K562 (cell line): Measurements from ENCODE around the gene YAF2. TPM values are rescaled to one million over a fixed set of nuclear protein-coding genes. Genes with fewer than 3 reads are reported as not detected.

Experiments used
- ATAC-seq: fragments of 200-7000 bp; cut with Tn5 transposase; 3 replicates; pipeline ENCODE4 v1.9.1; 2020; ENCODE audit warnings: moderate library complexity
- BruUV-seq: library from RNA; stranded (reverse); fragments of 400-500 nt; replicated peaks from 2 replicates; lab custom pipeline; 2021; lab: Mats Ljungman, UMichigan
- CTCF ChIA-PET: fragments of 300-600 bp; formaldehyde crosslinking; extraction: SDS; loops from one replicate; lab custom pipeline; 2021; ENCODE audit warnings: low intra/inter-chr PET ratio; lab: Yijun Ruan, JAX
- POLR2A ChIA-PET: fragments of 300-600, 350-650 bp; sonication (Branson Sonifier 250); formaldehyde crosslinking; extraction: SDS; loops from one replicate; lab custom pipeline; 2021; ENCODE audit warnings: antibody characterized with exemption, inconsistent platforms; lab: Yijun Ruan, JAX
- DNase-seq, 4 experiments: peaks; one replicate each; pipeline versions ENCODE4 v3.0.0 to v3.0.0-alpha.2; 2011 to 2018; ENCODE audit warnings: low spot score in 3 of 4, mixed read lengths in 3 of 4; ENCODE audit errors: extremely low read depth in 1 of 4
- FAIRE-seq: peaks from 2 replicates; lab custom pipeline; 2011; peaks lifted over from hg19 to GRCh38; lab: Jason Lieb, UNC
- H2AFZ ChIP-seq: 2 replicates; pipeline ENCODE4 v1.6.0; 2011; ENCODE audit warnings: low read depth, low read length, control low read depth, inconsistent platforms
- H3K27ac ChIP-seq: fragments of 200-600 bp; 3 replicates; pipeline ENCODE4 v1.8.0; 2011; ENCODE audit warnings: low read depth, mild to moderate bottlenecking, control low read depth, inconsistent platforms, low read length, moderate library complexity, mixed read lengths; ENCODE audit errors: extremely low read depth
- H3K27me3 ChIP-seq, 2 experiments: fragments of 300-600 bp in 1 of 2; 2 replicates in 1 of 2; 3 replicates in 1 of 2; pipeline versions ENCODE4 v1.6.0 to v1.8.0; 2011; ENCODE audit warnings: inconsistent platforms in 2 of 2, low read length in 2 of 2, mild to moderate bottlenecking in 1 of 2, mixed read lengths in 1 of 2, moderate library complexity in 1 of 2; ENCODE audit not compliant: control insufficient read depth in 2 of 2, insufficient read depth in 2 of 2
- H3K36me3 ChIP-seq: fragments of 300-600 bp; 3 replicates; pipeline ENCODE4 v1.8.0; 2011; ENCODE audit warnings: mild to moderate bottlenecking, low read length, inconsistent platforms; ENCODE audit not compliant: control insufficient read depth, insufficient read depth
- H3K4me1 ChIP-seq, 2 experiments: fragments of 200-600 bp in 1 of 2; replicated peaks in 1 of 2; 2 replicates in 1 of 2; 3 replicates in 1 of 2; pipeline versions ENCODE4 v1.5.1 to v1.8.0; 2011; ENCODE audit warnings: inconsistent platforms in 2 of 2, low read length in 2 of 2, mild to moderate bottlenecking in 1 of 2, mixed read lengths in 1 of 2, moderate library complexity in 1 of 2; ENCODE audit not compliant: control insufficient read depth in 2 of 2, insufficient read depth in 2 of 2
- H3K4me2 ChIP-seq: 2 replicates; pipeline ENCODE4 v1.6.1; 2011; ENCODE audit warnings: low read length, control low read depth, inconsistent platforms, mixed read lengths; ENCODE audit not compliant: insufficient read depth
- H3K4me3 ChIP-seq: fragments of 200-600 bp; sonication (generic), shearing (Covaris generic); 2 replicates; pipeline ENCODE4 v1.5.1; 2016; ENCODE audit warnings: control low read depth, inconsistent platforms
- H3K79me2 ChIP-seq: fragments of 200-600 bp; 3 replicates; pipeline ENCODE4 v1.8.0; 2011; ENCODE audit warnings: low read length, inconsistent platforms; ENCODE audit not compliant: control insufficient read depth, insufficient read depth
- H3K9ac ChIP-seq, 2 experiments: 2 replicates each; pipeline versions ENCODE4 v1.6.0 to v1.6.1; 2011; ENCODE audit warnings: low read depth in 2 of 2, low read length in 2 of 2, control low read depth in 1 of 2, inconsistent platforms in 1 of 2, mild to moderate bottlenecking in 1 of 2, mixed read lengths in 1 of 2; ENCODE audit not compliant: insufficient read depth in 1 of 2
- H3K9me1 ChIP-seq: one replicate; pipeline ENCODE4 v1.6.0; 2011; ENCODE audit warnings: inconsistent platforms, mild to moderate bottlenecking, low read length, moderate library complexity; ENCODE audit not compliant: control insufficient read depth, insufficient read depth
- H3K9me3 ChIP-seq: replicated peaks from 2 replicates; pipeline ENCODE4 v1.5.1; 2011; ENCODE audit warnings: low read depth, low read length, inconsistent platforms; ENCODE audit not compliant: control insufficient read depth, insufficient read depth
- H4K20me1 ChIP-seq: replicated peaks from 2 replicates; pipeline ENCODE4 v1.6.1; 2011; ENCODE audit warnings: low read length, inconsistent platforms, mixed read lengths; ENCODE audit not compliant: control insufficient read depth, insufficient read depth
- ELK3 ChIP-seq: fragments of 450-650 bp; formaldehyde crosslinking; IDR thresholded peaks from 2 replicates; pipeline ENCODE4 v1.4.0; 2020; ENCODE audit warnings: mild to moderate bottlenecking
- HLTF ChIP-seq: fragments of 450-650 bp; IDR thresholded peaks from 2 replicates; pipeline ENCODE4 v1.6.1; 2016
- HMBOX1 ChIP-seq: sonication (generic); IDR thresholded peaks from 2 replicates; pipeline ENCODE4 v1.6.1; 2016
- MLLT1 ChIP-seq, 2 experiments: fragments of 450-650 bp; IDR thresholded peaks; 2 replicates each; pipeline ENCODE4 v1.6.1; 2016
- NFRKB ChIP-seq: fragments of 450-650 bp; IDR thresholded peaks from 2 replicates; pipeline ENCODE4 v1.6.1; 2016; ENCODE audit warnings: low read depth
- POLR2H ChIP-seq: IDR thresholded peaks from 2 replicates; pipeline ENCODE4 v1.6.1; 2016; ENCODE audit warnings: missing genetic modification characterization, low read depth, mild to moderate bottlenecking, control low read depth, missing compliant biosample characterization, moderate library complexity
- SAFB ChIP-seq: fragments of 200-400 bp; formaldehyde crosslinking; IDR thresholded peaks from 2 replicates; pipeline ENCODE4 v1.6.1; 2017; ENCODE audit warnings: low read depth, low read length, borderline replicate concordance
- SAP30 ChIP-seq: fragments of 200-600 bp; sonication (generic); IDR thresholded peaks from 2 replicates; pipeline ENCODE4 v1.6.1; 2012; ENCODE audit warnings: borderline replicate concordance, low read depth, mild to moderate bottlenecking, moderate library complexity, low read length, control low read depth, inconsistent platforms; ENCODE audit not compliant: insufficient read depth, poor library complexity, severe bottlenecking
- SMAD4 ChIP-seq: fragments of 250-450 bp; sonication (Bioruptor Pico); conservative IDR thresholded peaks from 2 replicates; pipeline ENCODE4 v1.8.0; 2021; ENCODE audit warnings: inconsistent platforms, mild to moderate bottlenecking, moderate library complexity
- SRSF3 ChIP-seq: fragments of 200-400 bp; formaldehyde crosslinking; IDR thresholded peaks from 2 replicates; pipeline ENCODE4 v1.6.1; 2016; ENCODE audit warnings: mild to moderate bottlenecking, low read length, moderate library complexity; ENCODE audit not compliant: insufficient read depth
- XRCC3 ChIP-seq: fragments of 450-650 bp; IDR thresholded peaks from 2 replicates; pipeline ENCODE4 v1.6.1; 2017; ENCODE audit warnings: mild to moderate bottlenecking, moderate library complexity
- ZNF436 ChIP-seq: fragments of 250-450, 450-650 bp; sonication (Bioruptor Pico); formaldehyde crosslinking; IDR thresholded peaks from 2 replicates; pipeline ENCODE4 v1.7.0; 2020; ENCODE audit warnings: mild to moderate bottlenecking
- WGBS: fragments of 100-300 bp; shearing (Covaris generic); methylation state at CpG from one replicate; pipeline ENCODE4 v1.1.6; 2016; ENCODE audit warnings: low coverage, mixed read lengths; ENCODE audit not compliant: insufficient coverage; ENCODE audit errors: missing lambda C conversion rate; 5-methylcytosine and 5-hydroxymethylcytosine counted together
- in situ Hi-C: fragments of 300-500 bp; cut with MboI; formaldehyde crosslinking; loops from 4 replicates; pipeline ENCODE4 v1.15.0; 2018; ENCODE audit warnings: inconsistent platforms, mixed read lengths
- intact Hi-C: fragments of 100-400 bp; cut with micrococcal nuclease; formaldehyde crosslinking; loops from 2 replicates; pipeline ENCODE4 v1.14.2; 2022
- polyA plus RNA-seq, 8 experiments: library from polyadenylated mRNA; depleted of rRNA in 4 of 8; stranded (reverse) in 5 of 8; unstranded in 3 of 8; fragments of >200 nt; fragmentation: Nextera tagmentation in 2 of 8; fragmentation: Illumina TruSeq in 1 of 8; extraction: Ambion mirVana in 2 of 8; extraction: Trizol in 1 of 8; gene quantifications; 2 replicates each; pipeline versions ENCODE4 v1.2.1 to v1.2.3, GENCODE V29; 2011 to 2014; ENCODE audit warnings: inconsistent platforms in 1 of 8, missing spikeins in 1 of 8
- total RNA-seq, 7 experiments: library from RNA; depleted of rRNA in 6 of 7; stranded (reverse); fragments of >200 nt in 6 of 7; fragmentation: Illumina TruSeq in 2 of 7; extraction: Trizol in 2 of 7; gene quantifications; 2 replicates each; pipeline versions ENCODE4 v1.2.1 to v1.2.3, GENCODE V29; 2011 to 2021; ENCODE audit warnings: low replicate concordance in 1 of 7

Gene YAF2
- total and polyA plus RNA-seq, 9 of the 15 experiments (the other 6 are each of a cell fraction or from before 2014, with no cell fraction given) = 10.6 to 26.4 (median 21.3) TPM

DNA sequence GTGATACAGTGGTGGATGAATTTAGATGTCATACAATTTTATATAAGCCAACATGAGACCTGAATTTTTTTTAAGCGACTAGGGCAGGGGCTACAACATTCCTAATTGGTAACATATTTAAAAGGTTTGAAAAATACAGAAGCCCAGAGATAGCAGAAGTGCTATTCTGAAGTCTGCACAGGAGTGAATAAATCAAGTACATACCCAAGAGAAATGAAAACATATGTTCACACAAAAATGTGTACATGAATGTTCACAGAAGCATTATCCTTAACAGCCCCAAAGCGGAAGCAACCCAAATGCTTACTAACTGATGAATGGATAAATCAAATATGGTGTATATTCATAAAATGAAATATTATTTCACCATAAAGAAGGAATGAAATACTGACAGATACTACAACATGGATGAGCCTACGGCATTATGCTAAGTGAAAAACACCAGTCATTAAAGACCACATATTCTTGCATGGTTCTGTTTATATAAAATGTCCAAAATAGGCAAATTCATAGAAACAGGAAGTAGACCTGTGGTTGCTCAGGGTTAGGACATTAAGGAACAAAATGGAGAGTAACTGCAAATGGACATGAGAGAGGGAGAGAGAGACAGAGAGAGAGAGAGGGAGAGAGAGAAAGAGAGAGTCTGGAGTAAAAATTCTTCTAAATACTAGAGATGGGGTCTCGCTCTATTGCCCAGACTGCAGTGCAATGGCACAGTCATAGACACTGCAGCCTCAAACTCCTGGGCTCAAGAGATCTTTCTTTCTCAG, 65.4 kb downstream of the YAF2 start:
- Histone ChIP-seq H3K36me3 (no peaks in the 10 kb centered on the region), H3K4me2 (no peak overlapping the region), H2AFZ (no peak overlapping the region), H3K9me3 (no peaks in the 10 kb centered on the region), H3K4me1 (0 out of 5 replicates have a peak, but pooled peaks cover 0 to 3% of the 10 kb centered on the region in 2 experiments), H3K27ac (no peak overlapping the region), H3K9ac (no peak overlapping the region), H3K79me2 (no peaks in the 10 kb centered on the region), H3K9me1 (no peaks in the 10 kb centered on the region), H3K27me3 (no peaks in the 10 kb centered on the region), H3K4me3 (no peak overlapping the region), H4K20me1 (no peaks in the 10 kb centered on the region)
- BruUV-seq = no TSS peak
- WGBS = 92% methylated on average over 4 of the region's 4 CpGs
- ChIA-PET POLR2A (no interaction called here), CTCF (no interaction called here)
- ATAC-seq (no peak; the same call in 1 of the 3 replicates), DNase-seq (no peak), FAIRE-seq (no peak)
- intact Hi-C loops = no loop called here
- no peak for TF ChIP-seq ZNF436 (CRISPR knock-in tag)
- TF ChIP-seq XRCC3 = no peak
- no peak for TF ChIP-seq HLTF
- TF ChIP-seq HMBOX1 = no peak
- TF ChIP-seq SMAD4 = no peak
- no peak for TF ChIP-seq SRSF3
- TF ChIP-seq POLR2H (tag) = no peak
- TF ChIP-seq SAP30 = no peak
- TF ChIP-seq ELK3 (CRISPR knock-in tag) = no peak
- no peak for TF ChIP-seq MLLT1 (IDR thresholded peaks at IDR 0.05)
- no peak for TF ChIP-seq NFRKB
- no peak for TF ChIP-seq SAFB
- in situ Hi-C loops = no loop called here
